SU-DHL-6 (cell line): ENCODE results near the gene FBXO28.

Experiments used
- H2AFZ ChIP-seq: fragments of 200-600 bp; sonication (generic); 2 replicates; pipeline ENCODE4 v1.6.1; 2014; ENCODE audit warnings: low read depth, mild to moderate bottlenecking, moderate library complexity, mixed read lengths, antibody characterized with exemption, low read length; ENCODE audit not compliant: severe bottlenecking
- H3F3A ChIP-seq: fragments of 200-600 bp; shearing (Covaris generic); 2 replicates; pipeline ENCODE4 v1.6.0; 2016; ENCODE audit warnings: antibody characterized with exemption, mild to moderate bottlenecking; ENCODE audit not compliant: insufficient read depth
- H3K27ac ChIP-seq: fragments of 200-600 bp; sonication (generic); 2 replicates; pipeline ENCODE4 v1.5.1; 2016; ENCODE audit warnings: low read depth, mild to moderate bottlenecking, low read length, moderate library complexity, mixed read lengths
- H3K27me3 ChIP-seq: fragments of 200-600 bp; sonication (generic), shearing (Covaris generic); 2 replicates; pipeline ENCODE4 v1.6.0; 2014; ENCODE audit warnings: mild to moderate bottlenecking, low read length
- H3K36me3 ChIP-seq: fragments of 200-600 bp; sonication (generic); 2 replicates; pipeline ENCODE4 v1.6.1; 2014; ENCODE audit warnings: mild to moderate bottlenecking, low read length, mixed read lengths
- H3K4me2 ChIP-seq: fragments of 300-600, 200-600 bp; shearing (Covaris generic), sonication (generic); 2 replicates; pipeline ENCODE4 v1.6.0; 2014; ENCODE audit warnings: low read length, low read depth, mild to moderate bottlenecking; ENCODE audit not compliant: poor library complexity, severe bottlenecking
- H3K4me3 ChIP-seq: fragments of 200-600 bp; sonication (generic); 2 replicates; pipeline ENCODE4 v1.5.1; 2014; ENCODE audit warnings: antibody characterized with exemption, low read length, mild to moderate bottlenecking, mixed read lengths; ENCODE audit not compliant: insufficient read depth, poor library complexity, severe bottlenecking
- H3K79me2 ChIP-seq: fragments of 200-600 bp; sonication (generic); 2 replicates; pipeline ENCODE4 v1.6.1; 2014; ENCODE audit warnings: mild to moderate bottlenecking, low read length, moderate library complexity; ENCODE audit not compliant: insufficient read depth
- H3K9ac ChIP-seq: fragments of 200-600 bp; sonication (generic); 2 replicates; pipeline ENCODE4 v1.7.0; 2014; ENCODE audit warnings: mild to moderate bottlenecking, low read length
- H3K9me2 ChIP-seq: fragments of 200-600 bp; sonication (generic); replicated peaks from 2 replicates; pipeline ENCODE4 v1.6.1; 2014; ENCODE audit warnings: low read length; ENCODE audit not compliant: insufficient read depth
- H3K9me3 ChIP-seq: fragments of 200-600 bp; sonication (generic); 2 replicates; pipeline ENCODE4 v1.6.1; 2014; ENCODE audit warnings: low read length, mixed read lengths; ENCODE audit not compliant: insufficient read depth
- H4K20me1 ChIP-seq: fragments of 200-600 bp; sonication (generic); 2 replicates; pipeline ENCODE4 v1.6.1; 2014; ENCODE audit warnings: low read depth, mild to moderate bottlenecking, antibody characterized with exemption, low read length, moderate library complexity, mixed read lengths
- CTCF ChIP-seq: fragments of 200-600 bp; sonication (generic); IDR thresholded peaks from one replicate; pipeline ENCODE4 v1.5.1; 2017; ENCODE audit warnings: antibody characterized with exemption, mild to moderate bottlenecking, low read length, moderate library complexity; ENCODE audit not compliant: insufficient read depth, poor library complexity, severe bottlenecking
- EZH2phosphoT487 ChIP-seq: fragments of 200-600 bp; sonication (generic), shearing (Covaris generic); conservative IDR thresholded peaks from 2 replicates; pipeline ENCODE4 v1.6.1; 2018; ENCODE audit warnings: mild to moderate bottlenecking, antibody characterized with exemption, low read length, moderate library complexity, mixed read lengths

Gene FBXO28

GRCh38 chr1:224192082-224192788 lies 78.3 kb downstream of the FBXO28 start:
- H3K36me3 ChIP-seq = peaks cover 13% of the 10 kb centered on the region
- H3K27ac ChIP-seq = no peak overlapping the region
- no peak overlapping the region for H3K4me2 ChIP-seq
- no peaks in the 10 kb centered on the region for H4K20me1 ChIP-seq
- TF ChIP-seq EZH2phosphoT487 (no peak), CTCF (no peak)
- no peaks in the 10 kb centered on the region for H3K27me3 ChIP-seq
- no peak overlapping the region for H3K9ac ChIP-seq
- no peak overlapping the region for H2AFZ ChIP-seq
- H3K9me3 ChIP-seq = no peaks in the 10 kb centered on the region
- H3K4me3 ChIP-seq = no peak overlapping the region
- H3K79me2 ChIP-seq = peaks cover 35% of the 10 kb centered on the region
- no peaks in the 10 kb centered on the region for H3K9me2 ChIP-seq
- H3F3A ChIP-seq = peaks cover 24% of the 10 kb centered on the region; the same call in 1 of the 2 replicates

GRCh38 chr1:224193319-224193966 lies 79.5 kb downstream of the FBXO28 start:
- H3K4me2 ChIP-seq = no peak overlapping the region
- H3K9me3 ChIP-seq = no peaks in the 10 kb centered on the region
- TF ChIP-seq CTCF (no peak), EZH2phosphoT487 (no peak)
- H3K79me2 ChIP-seq = peaks cover 22% of the 10 kb centered on the region
- no peaks in the 10 kb centered on the region for H4K20me1 ChIP-seq
- no peak overlapping the region for H2AFZ ChIP-seq
- H3K9me2 ChIP-seq = no peaks in the 10 kb centered on the region
- H3K36me3 ChIP-seq = peaks cover 8% of the 10 kb centered on the region
- H3K27ac ChIP-seq = no peak overlapping the region
- H3K27me3 ChIP-seq = no peaks in the 10 kb centered on the region
- H3K4me3 ChIP-seq = no peak overlapping the region
- H3F3A ChIP-seq = peaks cover 19% of the 10 kb centered on the region; the same call in 1 of the 2 replicates
- H3K9ac ChIP-seq = no peak overlapping the region

- H3K36me3 ChIP-seq = peaks cover 5% of the 10 kb centered on the region
- no peaks in the 10 kb centered on the region for H3K9me3 ChIP-seq
- no peak overlapping the region for H3K4me2 ChIP-seq
- peaks cover 9% of the 10 kb centered on the region; the same call in 1 of the 2 replicates for H3F3A ChIP-seq
- no peaks in the 10 kb centered on the region for H3K9me2 ChIP-seq
- H3K27ac ChIP-seq = no peak overlapping the region
- no peak overlapping the region for H3K9ac ChIP-seq
- no peak overlapping the region for H3K4me3 ChIP-seq
- no peaks in the 10 kb centered on the region for H4K20me1 ChIP-seq
- no peaks in the 10 kb centered on the region for H3K79me2 ChIP-seq
- TF ChIP-seq CTCF (no peak), EZH2phosphoT487 (no peak)
- no peak overlapping the region for H2AFZ ChIP-seq
- H3K27me3 ChIP-seq = no peaks in the 10 kb centered on the region
Observed at GRCh38 chr1:224196813-224197600, 83.1 kb downstream of the FBXO28 start.
